IPS-15b (cell line): ENCODE measurements around the gene MEF2D.

ENCODE experiments used
- H3K27me3 ChIP-seq: one replicate; pipeline ENCODE4 v1.6.1; 2013; ENCODE audit warnings: low read length; ENCODE audit not compliant: control insufficient read depth, insufficient read depth
- H3K36me3 ChIP-seq: one replicate; pipeline ENCODE4 v1.6.1; 2013; ENCODE audit warnings: low read length; ENCODE audit not compliant: control insufficient read depth, insufficient read depth
- H3K4me1 ChIP-seq: one replicate; pipeline ENCODE4 v1.6.1; 2013; ENCODE audit warnings: mild to moderate bottlenecking, low read length; ENCODE audit not compliant: control insufficient read depth, insufficient read depth
- H3K4me3 ChIP-seq: one replicate; pipeline ENCODE4 v1.5.1; 2013; ENCODE audit warnings: low read depth, low read length
- H3K9ac ChIP-seq: one replicate; pipeline ENCODE4 v1.6.1; 2013; ENCODE audit warnings: low read depth, mild to moderate bottlenecking, low read length
- H3K9me3 ChIP-seq: one replicate; pipeline ENCODE4 v1.6.1; 2013; ENCODE audit warnings: mild to moderate bottlenecking, low read length; ENCODE audit not compliant: control insufficient read depth, insufficient read depth

Gene MEF2D

DNA sequence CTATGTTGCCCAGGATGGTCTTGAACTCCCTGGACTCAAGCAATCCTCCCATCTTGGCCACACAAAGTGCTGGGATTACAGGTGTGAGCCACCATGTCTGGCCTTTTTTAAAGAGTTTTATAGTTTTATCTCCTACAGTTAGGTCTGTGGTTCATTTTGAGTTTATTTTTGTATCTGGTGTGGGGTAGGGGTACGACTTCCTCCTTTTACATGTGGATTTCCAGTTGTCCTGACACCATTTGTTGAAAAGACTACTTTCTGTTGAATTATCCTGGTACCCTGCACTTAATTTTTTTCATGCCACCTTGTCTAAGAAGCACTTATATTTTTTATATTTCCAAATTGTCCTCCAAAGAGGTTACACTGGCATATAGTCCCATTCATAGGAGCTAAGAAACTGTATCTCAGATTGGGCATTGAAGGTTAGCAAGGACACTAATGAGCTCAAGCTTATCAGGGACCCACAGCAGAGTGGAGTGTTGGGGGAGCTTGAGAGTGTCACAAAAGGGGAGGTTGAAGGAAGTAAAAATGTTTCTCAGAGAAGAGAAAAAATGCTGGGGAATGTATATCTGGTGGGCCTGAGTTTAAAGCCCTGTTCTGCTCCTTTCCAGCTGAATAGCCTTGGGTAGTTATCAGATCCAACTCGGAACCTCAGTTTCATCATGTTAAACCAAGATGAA lies 23.4 kb upstream of the MEF2D start:
- peaks cover 28% of the 10 kb centered on the region for H3K36me3 ChIP-seq
- no peak overlapping the region for H3K9ac ChIP-seq
- H3K4me3 ChIP-seq, result no peak overlapping the region

GRCh38 chr1:156522443-156522970 lies 21.9 kb upstream of the MEF2D start:
- no peak overlapping the region for H3K9ac ChIP-seq
- peaks cover 14% of the 10 kb centered on the region for H3K36me3 ChIP-seq
- H3K27me3 ChIP-seq, result no peaks in the 10 kb centered on the region
- peaks cover 4% of the 10 kb centered on the region for H3K4me1 ChIP-seq
- no peak overlapping the region for H3K4me3 ChIP-seq
- H3K9me3 ChIP-seq, result no peaks in the 10 kb centered on the region

More for the DNA sequence above, 23.4 kb upstream of the MEF2D start:
- no peaks in the 10 kb centered on the region for H3K9me3 ChIP-seq
- H3K27me3 ChIP-seq, result no peaks in the 10 kb centered on the region
- H3K4me1 ChIP-seq, result peaks cover 4% of the 10 kb centered on the region

DNA sequence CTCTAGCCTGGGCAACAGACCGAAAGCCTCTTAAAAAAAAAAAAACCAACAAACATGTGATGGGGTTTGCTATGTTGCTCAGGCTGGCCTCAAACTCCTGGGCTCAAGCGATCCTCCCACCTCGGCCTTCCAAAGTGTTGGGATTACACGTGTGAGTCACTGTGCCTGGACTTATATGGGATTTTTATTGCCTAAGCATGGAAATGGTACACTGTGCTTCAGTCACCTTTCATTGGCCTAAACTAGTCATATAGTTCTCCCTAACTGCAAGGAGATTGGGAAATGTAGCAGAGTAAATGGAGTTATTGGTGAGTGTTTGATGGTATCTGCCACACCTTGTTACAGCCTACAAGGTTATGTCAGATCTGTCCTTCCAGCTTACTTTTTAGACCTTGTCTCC lies 17.2 kb upstream of the MEF2D start:
- H3K9ac ChIP-seq, result no peak overlapping the region
- H3K9me3 ChIP-seq, result no peaks in the 10 kb centered on the region
- H3K36me3 ChIP-seq, result no peaks in the 10 kb centered on the region
- H3K4me1 ChIP-seq, result no peaks in the 10 kb centered on the region
- no peaks in the 10 kb centered on the region for H3K27me3 ChIP-seq
- H3K4me3 ChIP-seq, result no peak overlapping the region

DNA sequence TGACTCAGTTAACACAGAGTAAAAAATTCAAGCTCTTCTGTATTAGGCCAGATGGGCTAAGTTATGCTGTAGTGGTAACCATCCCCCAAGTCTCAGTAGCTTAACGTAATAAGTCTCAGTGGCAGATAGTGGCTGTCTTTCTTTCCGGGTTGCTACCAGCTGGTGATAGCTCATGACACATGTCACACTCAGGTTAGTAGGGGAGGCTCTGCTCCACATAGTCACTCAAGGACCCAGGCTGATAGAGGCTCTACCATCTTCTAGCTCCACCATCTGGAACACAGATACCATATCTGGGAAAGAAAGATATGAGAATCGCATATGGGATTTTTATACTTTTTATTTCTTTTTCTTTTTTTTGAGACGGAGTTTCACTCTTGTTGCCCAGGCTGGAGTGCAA lies 16.2 kb upstream of the MEF2D start:
- Histone ChIP-seq H3K4me3 (no peak overlapping the region), H3K4me1 (no peaks in the 10 kb centered on the region), H3K9me3 (no peaks in the 10 kb centered on the region), H3K9ac (no peak overlapping the region), H3K36me3 (no peaks in the 10 kb centered on the region), H3K27me3 (no peaks in the 10 kb centered on the region)

GRCh38 chr1:156515956-156516355 lies 15.4 kb upstream of the MEF2D start:
- Histone ChIP-seq H3K9me3 (no peaks in the 10 kb centered on the region), H3K4me3 (no peak overlapping the region), H3K27me3 (no peaks in the 10 kb centered on the region), H3K36me3 (no peaks in the 10 kb centered on the region), H3K9ac (no peak overlapping the region), H3K4me1 (no peaks in the 10 kb centered on the region)

DNA sequence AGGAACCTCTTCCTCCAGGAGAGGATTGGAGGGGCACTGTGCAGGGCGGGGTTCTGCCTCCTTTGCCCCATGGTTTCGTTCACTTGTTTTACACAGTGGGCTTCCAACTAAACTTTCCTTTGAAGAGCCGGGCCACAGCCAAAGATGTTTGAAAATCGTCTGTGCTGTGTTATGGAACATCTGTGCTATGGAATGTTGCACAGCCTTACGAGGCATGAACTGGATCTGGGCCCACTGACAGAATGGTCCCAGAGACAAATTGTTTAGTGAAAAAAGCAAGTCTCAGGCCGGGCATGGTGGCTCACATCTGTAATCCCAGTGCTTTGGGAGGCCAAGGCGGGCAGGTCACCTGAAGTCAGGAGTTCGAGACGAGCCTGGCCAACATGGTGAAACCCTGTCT lies 12.6 kb upstream of the MEF2D start:
- H3K4me1 ChIP-seq, result peaks cover 3% of the 10 kb centered on the region
- no peak overlapping the region for H3K9ac ChIP-seq
- no peak overlapping the region for H3K4me3 ChIP-seq
- H3K9me3 ChIP-seq, result no peaks in the 10 kb centered on the region
- H3K27me3 ChIP-seq, result peaks cover 5% of the 10 kb centered on the region
- H3K36me3 ChIP-seq, result no peaks in the 10 kb centered on the region

- Histone ChIP-seq H3K9ac (no peak overlapping the region), H3K9me3 (no peaks in the 10 kb centered on the region), H3K36me3 (no peaks in the 10 kb centered on the region), H3K27me3 (peaks cover 5% of the 10 kb centered on the region), H3K4me1 (peaks cover 6% of the 10 kb centered on the region), H3K4me3 (no peak overlapping the region)
Observed at GRCh38 chr1:156511644-156512043, 11.1 kb upstream of the MEF2D start.

- H3K9ac ChIP-seq, result no peak overlapping the region
- H3K27me3 ChIP-seq, result peaks cover 5% of the 10 kb centered on the region
- H3K4me3 ChIP-seq, result no peak overlapping the region
- H3K4me1 ChIP-seq, result peaks cover 6% of the 10 kb centered on the region
- no peaks in the 10 kb centered on the region for H3K9me3 ChIP-seq
- no peaks in the 10 kb centered on the region for H3K36me3 ChIP-seq
Observed at GRCh38 chr1:156510709-156511108, 10.1 kb upstream of the MEF2D start.

DNA sequence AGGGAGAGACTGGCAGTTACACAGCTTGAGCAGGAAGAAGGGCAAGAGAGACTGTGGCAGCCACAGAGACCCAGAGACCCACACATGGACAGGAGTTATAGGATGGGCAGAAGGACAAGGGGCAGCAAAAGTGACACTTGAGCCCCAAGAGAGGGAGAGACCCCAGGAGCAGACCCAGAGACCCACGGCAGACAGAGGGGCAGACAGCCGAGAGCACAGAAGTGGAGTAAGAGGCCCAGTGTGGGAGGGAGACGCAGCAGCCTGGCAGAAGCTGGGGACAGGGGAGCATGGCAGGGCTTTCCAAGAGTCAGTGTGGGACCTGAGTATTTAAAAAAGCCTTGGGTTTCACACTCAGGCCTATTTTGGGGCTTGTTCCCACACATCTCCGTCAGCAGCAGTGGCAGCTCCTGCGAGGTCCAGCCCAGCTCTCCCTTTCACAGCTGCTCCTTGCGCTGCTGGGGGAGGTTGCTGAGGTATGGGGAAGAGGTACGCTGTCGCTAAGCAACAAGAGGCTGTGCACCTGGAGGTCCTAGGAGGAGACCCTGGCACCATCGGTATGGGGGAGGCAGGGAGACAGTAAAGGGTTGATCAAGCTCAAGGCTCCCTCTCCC lies 9.0 kb upstream of the MEF2D start:
- Histone ChIP-seq H3K27me3 (peaks cover 5% of the 10 kb centered on the region), H3K9me3 (no peaks in the 10 kb centered on the region), H3K4me1 (peaks cover 8% of the 10 kb centered on the region), H3K4me3 (no peak overlapping the region), H3K9ac (no peak overlapping the region), H3K36me3 (no peaks in the 10 kb centered on the region)

DNA sequence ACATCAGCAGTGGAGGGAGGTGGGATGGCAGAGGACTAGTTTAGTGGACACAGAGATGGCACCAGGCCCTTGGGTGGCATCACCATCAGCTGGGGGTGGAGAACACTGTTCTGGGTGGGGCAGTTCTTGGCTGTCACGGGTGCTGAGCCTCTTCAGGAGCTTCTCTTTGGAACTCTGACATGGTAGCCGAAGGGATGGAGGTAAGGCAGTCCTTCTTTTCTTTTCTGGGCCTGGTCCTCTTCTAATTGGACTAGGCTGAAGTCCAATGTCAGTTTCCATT lies 8.3 kb upstream of the MEF2D start:
- Histone ChIP-seq H3K9me3 (no peaks in the 10 kb centered on the region), H3K36me3 (no peaks in the 10 kb centered on the region), H3K9ac (no peak overlapping the region), H3K27me3 (peaks cover 5% of the 10 kb centered on the region), H3K4me1 (peaks cover 11% of the 10 kb centered on the region), H3K4me3 (no peak overlapping the region)

DNA sequence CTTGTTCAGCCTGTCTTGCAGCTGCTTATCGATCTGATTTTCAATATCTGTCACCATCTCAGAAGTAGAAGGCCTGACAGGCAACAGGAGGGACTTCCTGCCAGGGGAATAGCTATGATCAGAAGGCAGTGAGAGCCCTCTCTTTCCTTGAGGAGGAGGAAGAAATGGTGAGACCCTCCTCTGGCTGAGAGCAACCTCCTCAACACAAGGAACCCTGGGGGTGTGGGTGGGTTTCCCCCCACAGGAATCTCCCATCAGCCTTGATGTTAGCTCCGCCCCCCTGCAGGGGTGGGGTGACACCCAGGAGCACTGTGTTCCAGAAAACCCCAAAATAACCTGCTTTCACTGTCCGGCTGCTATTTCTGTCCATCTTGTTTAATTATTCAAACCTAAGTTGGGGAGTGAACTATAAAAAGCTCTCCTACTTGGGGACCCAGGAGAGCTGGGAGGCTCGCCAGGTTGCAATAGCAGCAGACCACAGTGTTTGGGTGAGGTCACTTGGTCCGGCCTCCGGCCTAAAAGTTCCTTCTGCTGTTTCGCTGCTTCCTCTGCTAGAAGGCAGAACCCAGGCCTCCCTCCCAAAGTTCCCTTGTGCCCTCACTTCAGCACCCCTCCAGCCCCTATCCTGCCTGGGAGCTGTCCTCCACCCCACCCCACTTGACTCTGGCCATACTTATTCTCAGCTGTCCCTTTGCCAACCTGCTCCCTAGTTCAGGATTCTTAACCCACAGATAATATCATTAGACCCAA lies 7.8 kb upstream of the MEF2D start:
- H3K4me1 ChIP-seq, result peaks cover 16% of the 10 kb centered on the region
- H3K27me3 ChIP-seq, result peaks cover 5% of the 10 kb centered on the region
- H3K9ac ChIP-seq, result no peak overlapping the region
- H3K4me3 ChIP-seq, result no peak overlapping the region
- H3K36me3 ChIP-seq, result no peaks in the 10 kb centered on the region
- H3K9me3 ChIP-seq, result no peaks in the 10 kb centered on the region

DNA sequence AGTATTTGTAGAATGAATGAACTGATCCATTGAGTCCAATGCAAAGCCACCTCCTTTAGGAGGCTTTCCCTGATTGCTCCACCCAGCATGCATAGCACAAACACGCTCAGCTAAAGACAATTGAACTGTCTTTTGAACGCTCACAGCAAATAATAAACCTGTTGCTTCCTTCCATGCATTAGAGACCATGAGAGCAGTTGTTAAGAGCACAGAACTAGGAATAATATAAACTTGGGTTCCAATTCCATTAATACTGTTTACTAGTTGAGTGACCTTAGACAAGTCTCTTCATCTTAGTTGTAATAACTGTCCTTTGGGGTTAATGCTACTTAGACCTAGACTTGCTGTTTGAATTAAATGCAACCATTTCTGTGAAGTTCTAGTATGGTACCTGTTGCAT lies 5.9 kb upstream of the MEF2D start:
- Histone ChIP-seq H3K9ac (no peak overlapping the region), H3K9me3 (no peaks in the 10 kb centered on the region), H3K36me3 (no peaks in the 10 kb centered on the region), H3K27me3 (peaks cover 5% of the 10 kb centered on the region), H3K4me1 (peaks cover 27% of the 10 kb centered on the region), H3K4me3 (no peak overlapping the region)
